Endometrial microvascular endothelial cells (primary cell): Measurements from ENCODE around the gene ZNF511. TPM values are rescaled to one million over a fixed set of nuclear protein-coding genes. Genes with fewer than 3 reads are reported as not detected.

Experiments
- in situ Hi-C: cut with HindIII; loops from 2 replicates; pipeline ENCODE4 v1.10.0; 2017; ENCODE audit warnings: low sequenced_read_pairs, low pct_unique_long_range_greater_than_20kb; ENCODE audit errors: inconsistent ontology term
- total RNA-seq: library from RNA; depleted of rRNA; stranded (reverse); fragments of >200 nt; gene quantifications from one replicate; pipeline ENCODE4 v1.2.3, GENCODE V29; 2015; ENCODE audit errors: inconsistent ontology term

Gene ZNF511
- total RNA-seq, 1 donor from 2014 or later = 35.9 TPM

GRCh38 chr10:133346413-133346812, 37.7 kb downstream of the ZNF511 start:
- in situ Hi-C loops = no loop called here

- in situ Hi-C loops = no loop called here
These were observed 39.2 kb downstream of the ZNF511 start for GRCh38 chr10:133347710-133348517.

GRCh38 chr10:133349160-133349568, 40.5 kb downstream of the ZNF511 start:
- in situ Hi-C loops = no loop called here

GRCh38 chr10:133349577-133350011, 40.9 kb downstream of the ZNF511 start:
- in situ Hi-C loops = no loop called here

- in situ Hi-C loops = no loop called here
These were observed 41.7 kb downstream of the ZNF511 start for GRCh38 chr10:133350283-133350949.

- in situ Hi-C loops = no loop called here
These were observed 42.2 kb downstream of the ZNF511 start for GRCh38 chr10:133350950-133351329.

GRCh38 chr10:133351408-133352318, 42.9 kb downstream of the ZNF511 start:
- in situ Hi-C loops = no loop called here

GRCh38 chr10:133353202-133353959, 44.7 kb downstream of the ZNF511 start:
- in situ Hi-C loops = no loop called here

GRCh38 chr10:133353988-133354605, 45.4 kb downstream of the ZNF511 start:
- in situ Hi-C loops = no loop called here

GRCh38 chr10:133354672-133355240, 46.0 kb downstream of the ZNF511 start:
- in situ Hi-C loops = no loop called here

GRCh38 chr10:133355266-133355665, 46.6 kb downstream of the ZNF511 start:
- in situ Hi-C loops = no loop called here

GRCh38 chr10:133355991-133356390, 47.3 kb downstream of the ZNF511 start:
- in situ Hi-C loops = no loop called here

GRCh38 chr10:133356549-133357284, 48.0 kb downstream of the ZNF511 start:
- in situ Hi-C loops = no loop called here

GRCh38 chr10:133357285-133358161, 48.8 kb downstream of the ZNF511 start, which contains the start of gene FUOM:
TSS of gene FUOM (minus strand) at chr10:133358019. CDS start at chr10:133358007, 12 bp downstream.
- in situ Hi-C loops = no loop called here

GRCh38 chr10:133358162-133358924, 49.6 kb downstream of the ZNF511 start:
- in situ Hi-C loops = no loop called here

GRCh38 chr10:133358925-133359310, 50.2 kb downstream of the ZNF511 start:
- in situ Hi-C loops = no loop called here
